GM19328 (cell line): ENCODE results near the gene URB1.
"Not testable (repeated sequence)": the region's sequence is repeated elsewhere in the genome, so short reads cannot be mapped to it uniquely, and the experiment has no call there.

Source experiments
- ATAC-seq: cut with Tn5 transposase; IDR thresholded peaks from one replicate; pipeline ENCODE4 v1.9.1; 2021; ENCODE audit warnings: mild to moderate bottlenecking, moderate library complexity; ENCODE audit not compliant: unreplicated experiment

URB1 gene

GRCh38 chr21:32378956-32379355 is 13.9 kb downstream of the URB1 start:
- no peak for ATAC-seq

GRCh38 chr21:32377991-32378390 is 14.8 kb downstream of the URB1 start:
- ATAC-seq, result no peak

GRCh38 chr21:32377506-32377905 is 15.3 kb downstream of the URB1 start:
- ATAC-seq, result no peak

GRCh38 chr21:32372755-32373154 is 20.1 kb downstream of the URB1 start:
- ATAC-seq, result no peak

GRCh38 chr21:32371913-32372314 is 20.9 kb downstream of the URB1 start:
- no peak for ATAC-seq

GRCh38 chr21:32370998-32371766 is 21.6 kb downstream of the URB1 start:
- ATAC-seq, result no peak

- ATAC-seq, result not testable (repeated sequence)
Measured at GRCh38 chr21:32368961-32369360, 23.9 kb downstream of the URB1 start.

GRCh38 chr21:32368386-32368785 is 24.4 kb downstream of the URB1 start:
- ATAC-seq, result no peak

- no peak for ATAC-seq
Measured at GRCh38 chr21:32367158-32367557, 25.7 kb downstream of the URB1 start.

GRCh38 chr21:32366191-32366590 is 26.6 kb downstream of the URB1 start:
- no peak for ATAC-seq

GRCh38 chr21:32364796-32365195 is 28.0 kb downstream of the URB1 start:
- ATAC-seq, result no peak

GRCh38 chr21:32364387-32364786 is 28.4 kb downstream of the URB1 start:
- ATAC-seq, result no peak

GRCh38 chr21:32360401-32360975 is 32.3 kb downstream of the URB1 start:
- ATAC-seq, result no peak

GRCh38 chr21:32359719-32360260 is 33.0 kb downstream of the URB1 start:
- ATAC-seq, result no peak

GRCh38 chr21:32356874-32357395 is 35.9 kb downstream of the URB1 start:
- ATAC-seq, result no peak

- no peak for ATAC-seq
Measured at GRCh38 chr21:32353002-32353711, 39.7 kb downstream of the URB1 start.

- no peak for ATAC-seq
Measured at GRCh38 chr21:32352526-32352925, 40.3 kb downstream of the URB1 start.

- no peak for ATAC-seq
Measured at GRCh38 chr21:32351428-32351827, 41.4 kb downstream of the URB1 start.

GRCh38 chr21:32350981-32351380 is 41.8 kb downstream of the URB1 start:
- ATAC-seq, result no peak

GRCh38 chr21:32350211-32350980 is 42.4 kb downstream of the URB1 start:
- no peak for ATAC-seq
